Measurements from ENCODE around the gene ZBTB8B.

ZBTB8B gene

DNA sequence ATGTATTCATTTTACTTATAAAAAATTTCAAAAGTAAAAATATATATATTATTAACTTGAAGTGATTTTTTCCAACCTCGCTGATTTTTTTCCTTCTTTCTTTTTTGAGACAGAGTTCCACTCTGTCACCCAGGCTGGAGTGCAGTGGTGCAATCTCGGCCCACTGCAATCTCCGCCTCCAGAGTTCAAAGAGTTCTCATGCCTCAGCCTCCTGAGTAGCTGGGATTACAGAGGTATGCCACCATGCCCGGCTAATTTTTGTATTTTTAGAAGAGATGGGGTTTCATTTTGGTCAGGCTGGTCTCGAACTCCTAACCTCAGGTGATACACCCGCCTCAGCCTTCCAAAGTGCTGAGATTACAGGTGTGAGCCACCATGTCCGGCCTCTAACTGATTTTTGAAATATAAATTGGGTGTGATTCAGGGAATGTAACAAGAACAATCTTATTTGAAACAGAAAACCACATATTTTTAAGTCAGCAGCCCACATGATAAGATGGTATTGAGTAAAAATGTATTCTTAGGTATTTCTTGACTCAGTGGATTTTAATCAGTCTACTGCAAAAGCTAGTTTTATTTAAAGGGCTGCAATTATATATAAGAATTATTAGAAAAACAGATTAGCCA is 30.0 kb downstream of the ZBTB8B start:
- Histone ChIP-seq H3K79me2 (ENCODE audit: insufficient read depth, low read length) (no peaks in the 10 kb centered on the region), H3K4me2 (ENCODE audit: low read depth, low read length, poor library complexity, severe bottlenecking) (no peak overlapping the region), H3K9ac (ENCODE audit: low read depth, low read length, poor library complexity, severe bottlenecking) (no peak overlapping the region), H3K9me3 (ENCODE audit: insufficient read depth, low read depth, low read length) (no peaks in the 10 kb centered on the region), H3K4me3 (ENCODE audit: low read length, poor library complexity, severe bottlenecking) (no peak overlapping the region), H2AFZ (ENCODE audit: low read length) (no peak overlapping the region), H3F3A (ENCODE audit: low read depth) (no peaks in the 10 kb centered on the region), H4K20me1 (ENCODE audit: insufficient read depth, low read length, poor library complexity, severe bottlenecking) (no peaks in the 10 kb centered on the region), H3K36me3 (ENCODE audit: insufficient read depth, low read length) (no peaks in the 10 kb centered on the region), H3K9me2 (replicated peaks; ENCODE audit: low read depth, low read length) (no peaks in the 10 kb centered on the region), H3K4me1 (ENCODE audit: insufficient read depth, low read length, poor library complexity, severe bottlenecking) (no peaks in the 10 kb centered on the region), H3K27me3 (ENCODE audit: insufficient read depth, low read length, poor library complexity, severe bottlenecking) (no peaks in the 10 kb centered on the region)
- TF ChIP-seq EZH2phosphoT487 (IDR thresholded peaks at IDR 0.05; ENCODE audit: borderline replicate concordance): no peak
- no peak for TF ChIP-seq CTCF (conservative IDR thresholded peaks at IDR 0.05; ENCODE audit: low read length)

DNA sequence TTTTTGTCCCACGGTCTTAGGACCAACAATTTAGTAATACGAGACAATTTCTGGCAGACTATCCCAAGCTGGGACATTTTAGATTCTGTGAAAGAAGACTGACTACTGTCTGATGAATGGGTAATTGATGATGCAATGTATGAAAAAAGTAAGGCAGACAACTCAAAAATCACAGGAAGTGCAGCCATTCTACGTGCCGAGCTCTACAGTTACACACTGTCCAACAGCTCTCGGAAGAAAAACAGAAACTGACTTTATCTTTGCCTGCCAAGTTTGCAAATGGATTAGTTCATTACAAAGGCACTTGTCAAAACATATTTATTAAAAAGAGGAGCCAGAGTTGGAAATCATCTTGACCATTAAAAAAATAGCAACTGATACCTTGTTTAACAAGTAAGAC is 31.3 kb downstream of the ZBTB8B start:
- H3K9me3 ChIP-seq (ENCODE audit: insufficient read depth, low read depth, low read length): no peaks in the 10 kb centered on the region
- H3K4me2 ChIP-seq (ENCODE audit: low read depth, low read length, poor library complexity, severe bottlenecking): no peak overlapping the region
- H3K27me3 ChIP-seq (ENCODE audit: insufficient read depth, low read length, poor library complexity, severe bottlenecking): no peaks in the 10 kb centered on the region
- no peaks in the 10 kb centered on the region for H4K20me1 ChIP-seq (ENCODE audit: insufficient read depth, low read length, poor library complexity, severe bottlenecking)
- no peaks in the 10 kb centered on the region for H3K9me2 ChIP-seq (replicated peaks; ENCODE audit: low read depth, low read length)
- H3F3A ChIP-seq (ENCODE audit: low read depth): peaks cover 3% of the 10 kb centered on the region; the same call in 1 of the 2 replicates
- no peak overlapping the region for H3K4me3 ChIP-seq (ENCODE audit: low read length, poor library complexity, severe bottlenecking)
- H3K9ac ChIP-seq (ENCODE audit: low read depth, low read length, poor library complexity, severe bottlenecking): no peak overlapping the region
- H3K79me2 ChIP-seq (ENCODE audit: insufficient read depth, low read length): no peaks in the 10 kb centered on the region
- H3K4me1 ChIP-seq (ENCODE audit: insufficient read depth, low read length, poor library complexity, severe bottlenecking): peaks cover 4% of the 10 kb centered on the region
- H2AFZ ChIP-seq (ENCODE audit: low read length): no peak overlapping the region
- no peaks in the 10 kb centered on the region for H3K36me3 ChIP-seq (ENCODE audit: insufficient read depth, low read length)
- no peak for TF ChIP-seq EZH2phosphoT487 (IDR thresholded peaks at IDR 0.05; ENCODE audit: borderline replicate concordance)
- no peak for TF ChIP-seq CTCF (conservative IDR thresholded peaks at IDR 0.05; ENCODE audit: low read length)

DNA sequence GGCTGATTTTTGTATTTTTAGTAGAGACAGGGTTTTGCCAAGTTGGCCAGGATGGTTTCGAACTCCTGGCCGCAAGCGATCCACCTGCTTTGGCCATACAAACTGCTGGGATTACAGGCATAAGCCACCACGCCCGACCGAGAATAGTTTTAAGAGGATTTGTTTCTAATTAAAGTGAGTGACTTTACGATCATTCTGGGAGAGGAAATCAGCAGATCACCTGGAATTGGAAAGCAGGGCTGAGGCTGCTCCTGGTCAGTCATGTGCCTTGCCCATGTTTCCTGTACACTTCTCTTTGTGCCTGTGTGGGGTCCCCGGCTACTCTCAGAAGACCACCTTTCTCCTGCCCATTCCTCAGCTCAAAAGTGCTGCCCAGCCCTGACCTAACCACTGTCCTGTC is 33.9 kb downstream of the ZBTB8B start:
- Histone ChIP-seq H3K27me3 (ENCODE audit: insufficient read depth, low read length, poor library complexity, severe bottlenecking) (no peaks in the 10 kb centered on the region), H3K4me2 (ENCODE audit: low read depth, low read length, poor library complexity, severe bottlenecking) (no peak overlapping the region), H2AFZ (ENCODE audit: low read length) (no peak overlapping the region), H3K79me2 (ENCODE audit: insufficient read depth, low read length) (no peaks in the 10 kb centered on the region), H3F3A (ENCODE audit: low read depth) (peaks cover 3% of the 10 kb centered on the region; the same call in 1 of the 2 replicates), H3K36me3 (ENCODE audit: insufficient read depth, low read length) (no peaks in the 10 kb centered on the region), H3K4me3 (ENCODE audit: low read length, poor library complexity, severe bottlenecking) (no peak overlapping the region), H3K4me1 (ENCODE audit: insufficient read depth, low read length, poor library complexity, severe bottlenecking) (peaks cover 5% of the 10 kb centered on the region), H4K20me1 (ENCODE audit: insufficient read depth, low read length, poor library complexity, severe bottlenecking) (no peaks in the 10 kb centered on the region), H3K9ac (ENCODE audit: low read depth, low read length, poor library complexity, severe bottlenecking) (no peak overlapping the region), H3K9me3 (ENCODE audit: insufficient read depth, low read depth, low read length) (no peaks in the 10 kb centered on the region), H3K9me2 (replicated peaks; ENCODE audit: low read depth, low read length) (no peaks in the 10 kb centered on the region)
- no peak for TF ChIP-seq CTCF (conservative IDR thresholded peaks at IDR 0.05; ENCODE audit: low read length)
- TF ChIP-seq EZH2phosphoT487 (IDR thresholded peaks at IDR 0.05; ENCODE audit: borderline replicate concordance): no peak
